ENCODE measurements around the gene HDGFL3.
"Not testable (repeated sequence)": the region's sequence is repeated elsewhere in the genome, so short reads cannot be mapped to it uniquely, and the experiment has no call there.

Gene HDGFL3

GRCh38 chr15:83194528-83194927 lies 13.1 kb downstream of the HDGFL3 start:
- DNase-seq (ENCODE audit: low read depth in 3 of 3, low spot score in 1 of 3): no peak

- no peak for DNase-seq (ENCODE audit: low read depth in 3 of 3, low spot score in 1 of 3)
These were observed 13.9 kb downstream of the HDGFL3 start for GRCh38 chr15:83193721-83194120.

- DNase-seq (ENCODE audit: low read depth in 3 of 3, low spot score in 1 of 3): no peak
These were observed 14.9 kb downstream of the HDGFL3 start for GRCh38 chr15:83192742-83193141.

GRCh38 chr15:83190450-83190849 lies 17.2 kb downstream of the HDGFL3 start:
- DNase-seq (ENCODE audit: low read depth in 3 of 3, low spot score in 1 of 3): no peak

- no peak for DNase-seq (ENCODE audit: low read depth in 3 of 3, low spot score in 1 of 3)
These were observed 22.1 kb downstream of the HDGFL3 start for GRCh38 chr15:83185561-83185960.

GRCh38 chr15:83178869-83179325 lies 28.7 kb downstream of the HDGFL3 start:
- no peak for DNase-seq (ENCODE audit: low read depth in 3 of 3, low spot score in 1 of 3)

- no peak for DNase-seq (ENCODE audit: low read depth in 3 of 3, low spot score in 1 of 3)
These were observed 29.2 kb downstream of the HDGFL3 start for GRCh38 chr15:83178390-83178789.

GRCh38 chr15:83174891-83175290 lies 32.7 kb downstream of the HDGFL3 start:
- no peak for DNase-seq (ENCODE audit: low read depth in 3 of 3, low spot score in 1 of 3)

GRCh38 chr15:83170474-83171165 lies 37.0 kb downstream of the HDGFL3 start:
- DNase-seq (ENCODE audit: low read depth in 3 of 3, low spot score in 1 of 3): no peak

- not testable (repeated sequence) for DNase-seq (ENCODE audit: low read depth in 3 of 3, low spot score in 1 of 3)
These were observed 38.0 kb downstream of the HDGFL3 start for GRCh38 chr15:83169576-83169975.

- DNase-seq (ENCODE audit: low read depth in 3 of 3, low spot score in 1 of 3): no peak
These were observed 40.8 kb downstream of the HDGFL3 start for GRCh38 chr15:83166830-83167229.

- no peak for DNase-seq (ENCODE audit: low read depth in 3 of 3, low spot score in 1 of 3)
These were observed 41.4 kb downstream of the HDGFL3 start for GRCh38 chr15:83166218-83166617.

GRCh38 chr15:83164771-83165404 lies 42.7 kb downstream of the HDGFL3 start:
- DNase-seq (ENCODE audit: low read depth in 3 of 3, low spot score in 1 of 3): no peak

- no peak for DNase-seq (ENCODE audit: low read depth in 3 of 3, low spot score in 1 of 3)
These were observed 43.4 kb downstream of the HDGFL3 start for GRCh38 chr15:83164111-83164770.

- DNase-seq (ENCODE audit: low read depth in 3 of 3, low spot score in 1 of 3): no peak
These were observed 44.6 kb downstream of the HDGFL3 start for GRCh38 chr15:83163032-83163431.

GRCh38 chr15:83160741-83161140 lies 46.9 kb downstream of the HDGFL3 start:
- no peak for DNase-seq (ENCODE audit: low read depth in 3 of 3, low spot score in 1 of 3)

GRCh38 chr15:83158393-83158792 lies 49.2 kb downstream of the HDGFL3 start:
- DNase-seq (ENCODE audit: low read depth in 3 of 3, low spot score in 1 of 3): no peak

- DNase-seq (ENCODE audit: low read depth in 3 of 3, low spot score in 1 of 3): no peak
These were observed 51.7 kb downstream of the HDGFL3 start for GRCh38 chr15:83155942-83156341.

- no peak for DNase-seq (ENCODE audit: low read depth in 3 of 3, low spot score in 1 of 3)
These were observed 54.3 kb downstream of the HDGFL3 start for GRCh38 chr15:83153288-83153687.

- no peak for DNase-seq (ENCODE audit: low read depth in 3 of 3, low spot score in 1 of 3)
These were observed 62.9 kb downstream of the HDGFL3 start for GRCh38 chr15:83144771-83145170.

GRCh38 chr15:83142151-83142550 lies 65.5 kb downstream of the HDGFL3 start:
- not testable (repeated sequence) for DNase-seq (ENCODE audit: low read depth in 3 of 3, low spot score in 1 of 3)

- DNase-seq (ENCODE audit: low read depth in 3 of 3, low spot score in 1 of 3): no peak
These were observed 74.6 kb downstream of the HDGFL3 start for GRCh38 chr15:83132861-83133523.
